ENCODE measurements around the gene CDH2.

The CDH2 gene

DNA sequence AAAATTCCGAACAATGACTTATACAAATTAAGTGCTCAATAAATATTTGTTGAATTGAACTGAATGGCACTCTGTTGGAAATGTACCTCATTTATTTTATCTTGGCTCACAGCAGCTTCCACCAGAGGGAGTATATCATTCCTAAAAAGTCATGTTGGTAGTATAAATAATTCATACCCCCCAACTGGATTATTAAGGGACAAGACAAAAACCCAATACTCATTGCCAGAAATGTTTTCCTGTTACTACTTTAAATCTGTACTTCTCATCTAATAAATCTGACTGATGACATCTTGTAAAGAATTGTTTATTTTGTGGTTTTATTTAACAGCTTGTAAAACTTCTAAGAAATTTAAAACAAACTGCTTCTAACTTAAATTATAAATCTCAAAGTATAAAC is 163.9 kb downstream of the CDH2 start:
- TF ChIP-seq, protein P1, sequence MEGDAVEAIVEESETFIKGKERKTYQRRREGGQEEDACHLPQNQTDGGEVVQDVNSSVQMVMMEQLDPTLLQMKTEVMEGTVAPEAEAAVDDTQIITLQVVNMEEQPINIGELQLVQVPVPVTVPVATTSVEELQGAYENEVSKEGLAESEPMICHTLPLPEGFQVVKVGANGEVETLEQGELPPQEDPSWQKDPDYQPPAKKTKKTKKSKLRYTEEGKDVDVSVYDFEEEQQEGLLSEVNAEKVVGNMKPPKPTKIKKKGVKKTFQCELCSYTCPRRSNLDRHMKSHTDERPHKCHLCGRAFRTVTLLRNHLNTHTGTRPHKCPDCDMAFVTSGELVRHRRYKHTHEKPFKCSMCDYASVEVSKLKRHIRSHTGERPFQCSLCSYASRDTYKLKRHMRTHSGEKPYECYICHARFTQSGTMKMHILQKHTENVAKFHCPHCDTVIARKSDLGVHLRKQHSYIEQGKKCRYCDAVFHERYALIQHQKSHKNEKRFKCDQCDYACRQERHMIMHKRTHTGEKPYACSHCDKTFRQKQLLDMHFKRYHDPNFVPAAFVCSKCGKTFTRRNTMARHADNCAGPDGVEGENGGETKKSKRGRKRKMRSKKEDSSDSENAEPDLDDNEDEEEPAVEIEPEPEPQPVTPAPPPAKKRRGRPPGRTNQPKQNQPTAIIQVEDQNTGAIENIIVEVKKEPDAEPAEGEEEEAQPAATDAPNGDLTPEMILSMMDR (IDR thresholded peaks at IDR 0.05; ENCODE audit: control insufficient read depth, insufficient read depth, low read depth, low read length, missing control alignments): peak; percentile 50
- no peak for DNase-seq (ENCODE audit: low read depth)
- H3K4me3 ChIP-seq (ENCODE audit: control insufficient read depth, low read depth, low read length): no peak overlapping the region

DNA sequence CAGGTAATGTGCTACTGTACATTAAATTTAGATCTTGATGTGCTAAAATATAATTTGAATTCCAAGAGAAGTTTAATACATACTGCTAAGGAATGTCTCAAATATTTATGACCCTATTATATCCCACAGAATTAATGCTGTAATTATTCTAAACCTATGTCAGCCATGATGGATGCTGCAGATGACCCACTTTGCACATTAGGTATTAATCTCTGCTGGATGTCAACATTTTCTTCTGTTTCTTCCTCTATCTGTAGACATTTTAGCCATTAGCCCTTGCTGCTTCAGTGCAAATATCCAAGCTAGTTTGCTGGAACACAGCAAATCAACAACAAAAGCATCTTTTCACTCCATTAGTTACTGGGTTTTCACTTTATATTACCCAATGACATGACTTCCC is 164.6 kb downstream of the CDH2 start:
- no peak for DNase-seq (ENCODE audit: low read depth)
- no peak overlapping the region for H3K4me3 ChIP-seq (ENCODE audit: control insufficient read depth, low read depth, low read length)
- TF ChIP-seq, protein P1 (IDR thresholded peaks at IDR 0.05; ENCODE audit: control insufficient read depth, insufficient read depth, low read depth, low read length, missing control alignments): no peak

DNA sequence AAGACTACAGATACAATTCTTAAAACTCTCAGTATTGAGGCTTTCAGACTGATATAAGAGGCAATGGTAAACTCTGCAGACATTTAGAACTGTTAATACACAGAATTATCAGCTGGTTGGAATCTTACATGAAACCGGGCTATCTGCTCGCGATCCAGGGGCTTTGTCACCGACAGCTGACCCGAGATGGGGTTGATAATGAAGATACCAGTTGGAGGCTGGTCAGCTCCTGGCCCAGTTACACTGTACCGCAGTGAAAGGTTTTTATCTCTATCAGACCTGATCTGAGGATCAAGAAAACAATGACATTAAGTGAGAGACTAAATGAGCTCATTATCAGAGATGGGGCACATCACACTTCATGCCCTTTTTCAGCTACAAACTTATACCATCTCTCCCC is 167.3 kb downstream of the CDH2 start:
- TF ChIP-seq, protein P1 (IDR thresholded peaks at IDR 0.05; ENCODE audit: control insufficient read depth, insufficient read depth, low read depth, low read length, missing control alignments): no peak
- no peak for DNase-seq (ENCODE audit: low read depth)
- no peak overlapping the region for H3K4me3 ChIP-seq (ENCODE audit: control insufficient read depth, low read depth, low read length)

DNA sequence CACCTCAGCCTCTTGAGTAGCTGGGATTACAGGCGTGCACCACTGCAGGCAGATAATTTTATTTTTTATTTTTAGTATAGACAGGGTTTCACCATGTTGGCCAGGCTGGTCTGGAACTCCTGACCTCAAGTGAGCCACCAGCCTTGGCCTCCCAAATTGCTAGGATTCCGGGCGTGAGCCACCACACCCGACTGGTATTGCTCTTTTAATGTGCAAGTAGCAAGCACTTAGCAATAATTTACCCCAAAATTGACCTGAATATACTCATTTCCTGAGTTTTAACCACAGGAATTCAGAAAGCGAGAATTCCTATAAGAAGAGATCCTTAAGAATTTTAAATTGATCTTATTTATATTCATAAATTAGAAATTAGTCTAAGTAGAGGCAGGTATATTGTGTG is 169.1 kb downstream of the CDH2 start:
- TF ChIP-seq, protein P1 (IDR thresholded peaks at IDR 0.05; ENCODE audit: control insufficient read depth, insufficient read depth, low read depth, low read length, missing control alignments): no peak

DNA sequence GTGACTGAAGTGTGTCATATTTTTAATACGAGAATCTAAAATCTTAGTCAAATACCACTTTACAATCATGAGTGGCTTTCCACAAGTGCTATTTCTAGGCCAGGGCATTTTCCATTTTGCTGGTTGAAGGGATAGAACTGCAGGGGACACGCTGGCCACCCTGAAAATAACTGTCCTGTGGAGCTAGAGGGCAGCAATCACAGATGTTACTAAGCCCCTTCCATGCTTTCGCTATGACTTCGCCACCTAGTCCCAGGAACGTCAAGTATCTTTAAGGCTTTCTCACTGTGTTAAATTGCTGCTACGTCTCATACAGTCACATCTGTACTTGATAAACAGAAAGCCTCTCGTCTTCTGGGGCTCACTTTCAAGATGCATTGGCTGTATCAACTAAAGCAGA is 171.8 kb downstream of the CDH2 start:
- TF ChIP-seq, protein P1 (IDR thresholded peaks at IDR 0.05; ENCODE audit: control insufficient read depth, insufficient read depth, low read depth, low read length, missing control alignments): no peak
- DNase-seq (ENCODE audit: low read depth): no peak
- no peak overlapping the region for H3K4me3 ChIP-seq (ENCODE audit: control insufficient read depth, low read depth, low read length)

More for the DNA sequence above, 169.1 kb downstream of the CDH2 start:
- H3K4me3 ChIP-seq (ENCODE audit: control insufficient read depth, low read depth, low read length): no peak overlapping the region
- no peak for DNase-seq (ENCODE audit: low read depth)

DNA sequence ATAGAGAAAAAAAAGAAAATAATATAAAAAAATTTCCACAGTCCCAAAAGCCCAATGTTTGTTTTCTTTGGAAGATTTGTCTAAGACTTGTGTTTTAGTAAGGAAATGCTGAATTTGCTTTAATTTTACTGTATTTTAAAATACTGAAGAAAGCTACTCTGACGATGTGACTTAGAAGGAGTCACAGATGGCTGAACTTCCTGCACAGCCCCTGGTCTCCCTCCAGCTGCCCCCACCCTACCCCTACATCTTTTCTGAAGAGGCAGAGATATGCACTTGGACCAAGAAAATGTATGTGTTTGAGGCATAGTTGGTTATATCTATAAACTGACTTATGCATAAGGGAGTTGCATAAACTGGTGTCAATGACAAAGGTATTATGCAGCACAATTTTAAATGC is 172.3 kb downstream of the CDH2 start:
- H3K4me3 ChIP-seq (ENCODE audit: control insufficient read depth, low read depth, low read length): no peak overlapping the region
- TF ChIP-seq, protein P1 (IDR thresholded peaks at IDR 0.05; ENCODE audit: control insufficient read depth, insufficient read depth, low read depth, low read length, missing control alignments): no peak
- no peak for DNase-seq (ENCODE audit: low read depth)

DNA sequence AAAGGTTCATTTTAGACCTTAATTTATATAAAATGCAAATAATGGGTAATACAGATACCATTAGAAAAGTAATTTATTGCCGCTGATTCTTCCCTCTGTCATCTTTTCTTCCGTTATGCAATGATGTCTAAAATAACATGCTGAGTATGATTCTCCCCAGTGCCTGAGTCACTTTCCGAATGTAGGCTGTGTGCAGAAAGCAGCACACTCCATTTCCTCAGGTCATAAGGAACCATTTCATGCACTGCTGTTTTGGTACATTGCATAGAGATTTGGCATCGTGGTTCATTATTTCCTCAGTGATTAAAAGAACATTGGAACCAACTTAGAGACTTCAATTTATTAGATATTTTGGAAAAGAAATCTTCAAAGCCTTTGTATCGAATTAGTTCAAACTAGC is 173.5 kb downstream of the CDH2 start:
- TF ChIP-seq, protein P1 (IDR thresholded peaks at IDR 0.05; ENCODE audit: control insufficient read depth, insufficient read depth, low read depth, low read length, missing control alignments): no peak
- H3K4me3 ChIP-seq (ENCODE audit: control insufficient read depth, low read depth, low read length): no peak overlapping the region
- no peak for DNase-seq (ENCODE audit: low read depth)
